GM12872 (cell line): ENCODE results near the gene LCP1.
A peak's percentile ranks its signal among the peaks of the same experiment; 100 is the strongest.

Source experiments
- CTCF ChIP-seq: IDR thresholded peaks from 3 replicates; pipeline ENCODE4 v1.5.1; 2011; ENCODE audit warnings: low read depth, mild to moderate bottlenecking, low read length, moderate library complexity; ENCODE audit not compliant: insufficient read depth

LCP1 gene

DNA sequence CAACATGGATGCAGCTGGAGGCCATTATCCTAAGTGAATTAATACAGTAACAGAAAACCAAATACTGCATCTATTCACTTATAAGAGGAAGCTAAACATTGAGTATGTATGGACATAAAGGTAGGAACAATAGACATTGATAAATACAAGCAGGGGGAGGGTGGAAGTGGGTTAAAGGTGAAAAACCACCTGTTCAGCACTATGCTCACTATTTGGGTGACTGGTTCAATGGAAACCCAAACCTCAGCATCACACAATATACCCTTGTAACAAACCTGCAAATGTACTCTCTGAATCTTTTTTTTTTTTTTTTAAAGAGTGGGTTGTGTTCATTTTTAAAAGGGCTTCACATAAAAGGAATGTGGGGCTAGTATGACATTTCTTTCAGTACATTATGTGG is 50.3 kb downstream of the LCP1 start:
- TF ChIP-seq CTCF = no peak

DNA sequence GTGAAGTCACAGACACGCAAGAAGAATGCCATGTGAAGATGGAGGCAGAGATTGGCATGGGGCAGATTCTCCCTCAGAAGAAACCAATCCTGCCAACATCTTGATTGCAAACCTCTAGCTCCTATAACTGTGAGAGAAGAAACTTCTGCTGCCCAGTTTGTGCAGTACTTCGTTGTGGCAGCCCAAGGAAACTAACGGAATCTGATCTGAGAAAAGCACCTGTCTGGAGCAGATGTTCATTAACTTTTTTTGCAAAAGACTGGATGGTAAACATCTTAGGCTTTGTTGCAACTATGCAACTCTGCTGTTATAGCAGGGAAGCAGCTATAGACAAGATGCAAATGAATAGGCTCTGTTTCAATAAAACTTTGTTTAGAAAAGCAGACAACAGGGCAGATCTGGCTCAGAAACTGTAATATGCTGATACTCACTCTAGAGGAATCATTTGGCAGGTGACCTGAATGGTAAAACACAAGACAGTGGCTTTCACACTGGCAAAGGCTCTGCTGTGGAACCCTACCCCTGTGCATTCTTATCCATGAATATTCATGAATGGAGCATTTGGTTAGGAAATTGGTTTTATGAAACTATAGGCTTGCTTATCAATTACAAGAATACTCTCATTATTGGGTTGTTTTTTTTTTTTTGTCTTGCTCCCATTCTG is 51.9 kb downstream of the LCP1 start:
- TF ChIP-seq CTCF = no peak

DNA sequence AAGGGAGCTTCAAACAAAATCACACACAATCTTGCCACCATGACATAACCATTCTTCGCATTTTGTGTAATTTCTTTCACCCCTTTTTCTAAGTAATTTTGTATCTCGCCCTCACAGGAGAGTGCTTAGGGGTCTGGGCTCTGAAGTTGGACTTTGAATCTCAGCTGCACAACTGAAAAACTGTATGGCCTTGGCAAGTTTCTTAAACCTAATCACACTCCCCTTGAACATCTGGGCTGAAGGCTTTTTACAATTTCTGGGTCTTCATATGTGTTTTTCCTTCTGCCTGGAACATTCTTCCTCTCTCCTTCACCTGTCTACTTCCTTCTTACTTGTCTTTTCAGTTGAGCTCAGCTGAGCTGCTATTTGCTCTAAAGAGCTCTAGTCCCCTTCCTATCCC is 52.9 kb downstream of the LCP1 start:
- TF ChIP-seq CTCF = no peak

DNA sequence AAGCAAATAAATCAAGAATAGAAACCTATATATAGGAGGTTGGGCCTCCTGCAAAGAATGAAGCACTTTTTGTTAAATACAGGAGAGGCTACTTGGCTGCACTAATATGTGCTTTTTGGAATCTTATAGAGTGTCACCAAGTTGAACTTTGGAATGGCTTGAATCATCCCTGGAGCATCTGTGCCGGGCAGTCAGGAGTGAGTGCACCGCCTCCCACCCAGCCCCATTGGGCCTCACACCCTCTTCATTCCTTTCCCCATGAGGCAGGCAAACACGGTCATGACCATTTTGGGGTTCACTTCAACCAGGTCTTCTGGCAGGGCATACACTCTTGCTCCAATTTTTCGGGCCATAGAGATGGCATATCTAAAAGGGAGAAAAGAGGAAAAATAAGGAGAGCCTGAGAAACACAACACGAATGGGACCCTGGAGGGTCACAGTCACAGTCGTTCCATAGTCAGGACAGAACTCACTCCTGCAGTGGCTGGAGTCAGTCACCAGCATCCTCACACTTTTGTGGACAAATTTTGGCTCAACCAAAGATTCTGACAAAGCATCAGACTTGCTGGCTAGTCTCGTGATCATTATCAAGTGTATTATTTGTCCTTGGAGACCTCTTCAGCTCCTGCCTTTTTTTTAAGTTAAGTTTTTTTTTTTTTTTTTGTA is 54.5 kb downstream of the LCP1 start:
- no peak for TF ChIP-seq CTCF

DNA sequence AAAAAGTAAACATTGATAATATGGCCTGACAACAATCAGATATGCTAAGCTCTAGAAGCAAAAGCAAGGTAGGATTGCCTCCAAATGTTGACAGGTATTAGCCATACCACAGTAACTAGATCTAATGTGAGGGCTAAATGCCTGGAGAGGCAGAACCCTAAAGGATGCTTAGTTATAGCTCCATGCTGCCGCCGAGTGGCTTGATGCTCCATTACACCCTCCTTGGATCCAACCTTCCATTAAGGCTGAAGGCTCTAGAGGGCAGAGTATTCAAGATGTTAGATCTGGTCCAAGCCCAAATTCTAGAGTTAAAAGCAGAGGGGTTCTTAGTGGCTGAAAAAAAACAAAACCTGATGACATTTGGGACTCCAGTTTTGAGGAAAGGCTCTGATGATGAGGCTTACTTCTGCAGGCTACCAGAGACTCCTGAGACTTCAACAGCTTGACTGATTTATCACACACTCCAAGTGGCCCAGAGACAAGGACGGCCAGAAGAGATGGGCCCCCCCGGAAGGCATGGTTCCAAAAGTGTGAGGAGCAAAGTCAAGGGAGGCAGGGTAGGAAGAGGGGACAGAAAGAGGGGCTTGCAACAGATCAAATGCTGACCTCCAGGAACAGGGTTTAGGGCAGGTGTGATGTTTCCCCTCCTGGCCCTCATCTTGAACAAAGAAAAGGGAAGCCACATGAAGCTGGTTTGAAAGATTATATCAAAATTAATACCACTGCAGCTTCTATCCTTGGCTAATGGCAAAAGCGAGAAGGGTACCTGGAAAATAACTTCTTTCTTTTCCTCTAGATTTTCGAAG is 55.2 kb downstream of the LCP1 start:
- peak; percentile 85 for TF ChIP-seq CTCF

DNA sequence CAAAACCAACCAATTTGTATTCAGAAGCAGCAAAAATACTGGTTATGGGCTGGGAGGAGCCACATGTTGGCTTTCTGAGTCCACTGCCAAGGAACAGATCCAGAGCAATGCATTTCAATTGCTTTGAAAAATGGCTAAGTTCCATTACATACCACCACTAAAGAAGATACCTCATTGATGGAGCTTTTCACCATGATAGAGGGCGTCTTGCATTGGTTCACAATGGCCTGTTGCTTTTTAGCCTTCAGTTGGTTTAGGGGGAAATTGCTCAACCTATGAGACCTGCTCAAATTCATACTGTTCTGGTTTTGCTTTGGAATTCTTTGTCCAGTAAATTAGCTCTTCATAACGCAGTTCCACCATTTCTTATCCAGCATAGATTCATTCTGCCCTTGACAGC is 55.9 kb downstream of the LCP1 start:
- TF ChIP-seq CTCF = no peak
